Renal cortical epithelial cell (primary cell): ENCODE results near the gene AXIN2. TPM values are rescaled to one million over a fixed set of nuclear protein-coding genes. Genes with fewer than 3 reads are reported as not detected.

ENCODE experiments used
- DNase-seq: peaks from one replicate; pipeline ENCODE4 v3.0.0-alpha.2; 2011; ENCODE audit warnings: low read depth
- total RNA-seq: library from RNA; depleted of rRNA; stranded (reverse); fragments of >200 nt; gene quantifications from 2 replicates; pipeline ENCODE4 v1.2.3, GENCODE V29; 2014

Gene AXIN2
- total RNA-seq, 1 donor from 2014 or later: 7.9 TPM

DNA sequence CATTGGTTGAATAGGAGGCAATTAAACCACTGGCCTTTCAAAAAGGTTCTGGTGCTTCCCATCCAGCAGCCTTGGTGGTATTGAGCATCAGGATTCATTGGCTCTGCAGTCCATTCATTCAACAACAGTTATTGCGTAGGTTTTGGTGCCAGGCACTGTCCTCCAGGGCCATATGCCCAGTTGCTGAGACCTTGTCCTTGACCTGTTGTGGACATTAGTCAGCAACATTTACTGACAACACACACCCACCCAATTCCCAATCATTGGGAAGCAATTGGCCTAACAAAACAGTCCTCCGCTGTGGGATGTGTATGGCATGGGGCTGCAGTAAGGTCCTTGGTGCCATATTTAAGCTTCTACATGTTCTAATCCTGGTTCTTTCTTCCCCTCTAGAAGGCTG, 82.2 kb downstream of the AXIN2 start:
- no peak for DNase-seq
